Adipocyte (in vitro differentiated cells): Measurements from ENCODE around the gene EVPL.

Experiments used
- DNase-seq: peaks from one replicate; pipeline ENCODE4 v3.0.0-alpha.2; 2015; ENCODE audit warnings: low read depth
- H3K27me3 ChIP-seq: replicated peaks from 2 replicates; pipeline ENCODE4 v1.7.0; 2013; ENCODE audit warnings: mild to moderate bottlenecking, low read length, moderate library complexity; ENCODE audit not compliant: control insufficient read depth, insufficient read depth
- H3K36me3 ChIP-seq: 2 replicates; pipeline ENCODE4 v1.7.0; 2013; ENCODE audit warnings: low read length, mild to moderate bottlenecking, moderate library complexity; ENCODE audit not compliant: control insufficient read depth, insufficient read depth, severe bottlenecking
- H3K4me1 ChIP-seq: 2 replicates; pipeline ENCODE4 v1.7.0; 2013; ENCODE audit warnings: mild to moderate bottlenecking, low read length, moderate library complexity; ENCODE audit not compliant: control insufficient read depth, insufficient read depth
- H3K4me3 ChIP-seq: 2 replicates; pipeline ENCODE4 v1.7.0; 2013; ENCODE audit warnings: mild to moderate bottlenecking, low read length, moderate library complexity
- H3K9ac ChIP-seq: 2 replicates; pipeline ENCODE4 v1.7.0; 2013; ENCODE audit warnings: mild to moderate bottlenecking, low read length, moderate library complexity
- H3K9me3 ChIP-seq: 2 replicates; pipeline ENCODE4 v1.7.0; 2013; ENCODE audit warnings: mild to moderate bottlenecking, low read length, moderate library complexity; ENCODE audit not compliant: control insufficient read depth

Gene EVPL

DNA sequence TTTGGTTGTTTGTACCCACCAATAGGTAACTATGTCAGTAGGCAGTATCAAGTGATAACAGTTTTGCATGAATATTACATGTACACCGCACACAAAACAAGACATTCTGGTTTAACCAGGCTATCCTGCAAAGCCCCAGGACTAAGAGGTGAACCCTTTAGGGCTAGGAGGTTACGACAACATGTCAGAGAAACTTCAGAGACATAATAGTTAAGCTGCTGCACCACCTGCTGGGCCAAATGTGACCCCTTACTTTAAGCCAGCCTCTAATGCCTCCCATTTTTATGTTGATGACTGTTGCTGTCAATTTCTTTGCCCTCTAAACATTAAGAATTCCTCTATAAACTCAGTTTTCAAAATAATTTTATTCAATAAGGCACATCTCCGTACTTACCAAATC, 29.8 kb upstream of the EVPL start:
- Histone ChIP-seq H3K27me3 (no peaks in the 10 kb centered on the region), H3K36me3 (peaks cover 80% of the 10 kb centered on the region), H3K4me1 (peaks cover 5% of the 10 kb centered on the region), H3K9me3 (no peaks in the 10 kb centered on the region), H3K9ac (no peak overlapping the region), H3K4me3 (no peak overlapping the region)
- DNase-seq: no peak

DNA sequence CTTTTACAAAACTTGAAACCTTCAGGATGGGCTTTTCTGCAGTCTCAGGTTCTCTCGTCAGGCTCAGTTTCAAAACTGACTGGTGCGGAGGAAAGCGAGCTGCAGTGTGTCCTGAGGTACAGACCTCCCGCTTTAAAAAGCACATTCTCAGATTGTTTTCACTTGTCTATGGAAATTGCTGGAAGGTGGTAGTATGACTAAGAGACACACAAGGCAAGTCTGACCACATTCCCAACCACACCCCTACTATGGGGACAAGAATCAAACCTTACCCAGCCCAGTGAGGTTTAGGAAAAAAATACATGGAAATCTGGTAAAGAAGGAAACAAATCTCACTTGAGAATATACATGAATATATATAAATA, 27.0 kb upstream of the EVPL start:
- no peaks in the 10 kb centered on the region for H3K27me3 ChIP-seq
- peaks cover 78% of the 10 kb centered on the region for H3K36me3 ChIP-seq
- H3K9ac ChIP-seq: no peak overlapping the region
- no peaks in the 10 kb centered on the region for H3K9me3 ChIP-seq
- H3K4me3 ChIP-seq: peak overlapping the region; percentile 36
- peaks cover 9% of the 10 kb centered on the region for H3K4me1 ChIP-seq
- DNase-seq: no peak

DNA sequence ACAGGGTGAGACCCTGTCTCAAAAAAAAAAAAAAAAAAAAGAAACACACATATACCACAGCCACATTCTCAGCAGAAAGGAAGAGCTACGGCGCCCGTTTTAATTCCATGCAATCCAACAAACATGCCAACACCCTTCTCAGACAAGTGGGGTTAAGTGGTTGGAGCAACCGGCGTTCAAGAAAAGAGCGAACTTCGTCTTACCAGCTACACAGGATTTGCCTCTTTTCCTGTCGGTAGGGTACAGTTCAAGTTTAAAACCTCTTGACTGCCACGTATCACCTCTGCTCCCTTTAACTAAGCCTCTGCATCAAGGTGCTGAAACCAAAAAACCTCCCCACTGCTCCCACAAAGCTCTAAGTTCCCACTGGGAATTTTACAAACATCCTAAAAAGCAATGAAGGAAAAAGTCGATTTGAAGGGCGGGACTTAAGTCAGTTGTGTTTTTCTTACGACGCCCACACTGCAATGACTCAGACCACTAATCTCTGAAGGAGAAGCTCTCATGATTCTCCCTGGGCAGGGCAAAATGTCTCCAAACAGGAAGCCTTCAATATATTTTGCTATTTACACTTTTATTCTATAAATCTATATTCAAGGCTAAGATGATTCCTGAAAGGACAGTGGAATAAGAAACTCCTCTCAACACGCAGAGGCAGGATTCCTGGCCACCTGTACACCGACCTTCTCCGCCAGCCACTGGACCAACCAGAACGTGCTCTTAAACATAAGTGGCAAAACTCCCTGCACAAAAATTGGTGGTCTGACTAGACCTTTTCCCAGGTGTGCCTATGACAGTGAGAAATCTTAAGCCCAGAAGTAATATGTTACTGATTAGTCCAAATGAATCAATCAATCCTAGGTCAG, 26.4 kb upstream of the EVPL start:
- DNase-seq: peak; percentile 64
- Histone ChIP-seq H3K4me1 (peaks cover 9% of the 10 kb centered on the region), H3K9me3 (no peaks in the 10 kb centered on the region), H3K36me3 (peaks cover 78% of the 10 kb centered on the region), H3K9ac (no peak overlapping the region), H3K4me3 (peak overlapping the region; percentile 36), H3K27me3 (no peaks in the 10 kb centered on the region)

DNA sequence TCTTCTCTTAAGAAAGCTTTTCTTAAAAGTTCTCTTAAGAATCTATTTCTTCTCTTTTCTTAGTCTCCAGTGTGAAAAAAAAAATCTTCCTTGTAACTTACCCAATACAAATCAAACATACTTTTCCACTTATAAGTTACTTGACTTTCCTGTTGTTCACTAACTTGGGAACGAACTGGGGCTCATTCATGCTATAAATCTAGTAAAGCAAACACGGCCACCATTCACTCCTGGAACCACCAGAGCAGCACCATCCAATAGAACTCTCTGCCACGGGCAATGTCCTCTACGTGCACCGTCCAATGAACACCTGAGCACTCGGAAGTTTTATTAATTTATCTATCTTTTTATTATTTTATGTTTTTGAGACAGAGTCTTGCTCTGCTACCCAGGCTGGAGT, 24.5 kb upstream of the EVPL start:
- no peak overlapping the region for H3K4me3 ChIP-seq
- H3K9ac ChIP-seq: no peak overlapping the region
- peaks cover 9% of the 10 kb centered on the region for H3K4me1 ChIP-seq
- DNase-seq: no peak
- no peaks in the 10 kb centered on the region for H3K9me3 ChIP-seq
- no peaks in the 10 kb centered on the region for H3K27me3 ChIP-seq
- peaks cover 77% of the 10 kb centered on the region for H3K36me3 ChIP-seq

DNA sequence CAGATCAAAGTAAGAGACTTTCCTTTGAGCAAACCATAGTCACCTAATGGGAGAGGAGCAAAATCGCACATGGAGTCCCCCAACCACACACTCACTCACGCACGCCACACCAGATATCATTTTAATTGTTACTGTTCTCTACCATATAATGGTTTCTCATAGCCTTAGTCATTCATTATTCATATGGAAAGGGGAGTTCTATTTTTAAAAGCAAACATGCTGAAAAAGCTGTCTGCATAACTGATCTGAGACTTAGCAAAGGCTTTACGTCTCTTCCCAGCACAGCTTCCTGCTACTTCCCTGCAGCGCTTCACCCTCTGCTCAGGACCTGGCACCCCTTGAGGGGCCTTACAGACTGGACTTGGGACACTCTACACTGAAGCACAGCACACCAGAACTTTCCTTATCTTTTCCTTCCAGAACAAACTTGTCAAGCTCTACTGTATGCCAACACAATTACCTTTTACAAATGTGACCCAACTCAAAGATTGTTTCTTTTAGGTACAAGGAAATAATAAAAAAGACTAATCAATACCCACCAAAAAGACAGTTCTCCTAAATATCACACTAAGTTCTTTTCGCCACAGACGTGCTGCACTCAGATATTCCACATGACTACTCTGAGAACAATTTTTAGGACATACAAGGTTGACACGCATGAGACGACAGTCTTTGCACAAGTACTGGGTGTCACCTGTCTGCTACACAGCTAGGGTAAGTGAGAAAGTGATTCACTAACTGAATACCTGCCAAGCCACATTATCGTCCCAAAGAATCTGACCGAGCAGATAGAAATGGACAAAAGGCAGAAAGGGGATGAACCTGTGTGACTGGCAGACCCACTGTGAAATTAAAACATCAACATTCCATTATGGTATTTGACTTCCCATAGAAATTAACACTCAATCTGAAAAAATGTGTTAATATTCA, 23.7 kb upstream of the EVPL start:
- Histone ChIP-seq H3K9ac (no peak overlapping the region), H3K36me3 (peaks cover 77% of the 10 kb centered on the region), H3K9me3 (no peaks in the 10 kb centered on the region), H3K4me3 (no peak overlapping the region), H3K4me1 (peaks cover 9% of the 10 kb centered on the region), H3K27me3 (no peaks in the 10 kb centered on the region)
- no peak for DNase-seq

DNA sequence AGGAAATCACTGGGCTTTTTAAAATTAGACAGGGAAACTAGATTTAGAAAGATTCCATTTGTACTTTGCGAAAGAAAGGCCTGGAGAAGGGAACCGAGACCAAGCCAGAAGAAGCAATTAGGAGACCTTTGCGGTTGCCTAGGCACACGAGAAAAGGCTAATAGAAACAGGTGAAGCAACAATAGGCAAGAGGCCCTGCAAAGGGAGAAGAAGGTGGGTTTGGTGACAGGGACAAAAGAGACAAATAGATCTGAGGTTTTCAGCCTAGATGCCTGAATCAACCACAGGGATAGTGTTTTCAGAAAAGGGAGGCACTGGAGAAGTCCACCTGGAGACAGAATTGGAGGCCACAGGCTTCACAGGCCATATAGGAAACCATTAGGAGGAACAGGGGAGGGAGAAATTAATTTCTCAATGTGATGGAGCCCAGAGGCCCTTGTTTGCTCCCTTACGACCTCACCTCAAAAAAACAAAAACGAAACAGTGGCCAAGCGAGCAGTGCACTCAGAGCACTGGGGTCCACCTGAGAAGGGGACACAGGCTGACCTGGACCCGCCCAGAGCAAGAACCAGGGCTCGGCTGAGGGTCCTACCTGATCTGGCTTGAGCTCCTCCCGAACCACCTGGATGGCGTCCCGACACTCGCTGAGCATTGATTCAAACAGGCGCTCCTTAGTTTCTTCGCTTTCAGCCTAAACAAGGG, 22.9 kb upstream of the EVPL start:
- H3K36me3 ChIP-seq: peaks cover 78% of the 10 kb centered on the region
- no peak overlapping the region for H3K9ac ChIP-seq
- no peaks in the 10 kb centered on the region for H3K9me3 ChIP-seq

DNA sequence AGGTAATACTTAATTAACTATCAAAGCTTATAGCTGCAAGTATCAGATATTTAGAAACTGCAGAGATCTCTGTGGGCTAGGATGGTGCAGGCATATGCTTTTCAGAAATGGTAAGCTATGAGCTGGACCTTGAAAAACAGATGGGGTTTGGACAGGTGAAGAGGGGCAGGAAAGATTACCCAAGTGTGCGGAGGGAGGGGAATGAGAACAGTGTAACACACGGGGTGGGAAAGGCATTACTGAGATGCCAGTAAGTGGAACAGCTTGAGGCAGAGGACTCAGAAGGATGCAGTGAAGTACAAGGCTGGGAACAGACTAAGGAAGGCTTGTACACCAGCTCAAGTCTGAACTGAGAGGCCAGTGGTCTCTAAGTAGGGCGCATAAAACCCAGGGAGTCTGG, 22.1 kb upstream of the EVPL start:
- Histone ChIP-seq H3K9ac (no peak overlapping the region), H3K36me3 (peaks cover 80% of the 10 kb centered on the region), H3K27me3 (no peaks in the 10 kb centered on the region), H3K9me3 (no peaks in the 10 kb centered on the region), H3K4me1 (peaks cover 9% of the 10 kb centered on the region), H3K4me3 (no peak overlapping the region)
- DNase-seq: no peak

More for the DNA sequence above, 22.9 kb upstream of the EVPL start:
- DNase-seq: no peak
- H3K27me3 ChIP-seq: no peaks in the 10 kb centered on the region
- no peak overlapping the region for H3K4me3 ChIP-seq
- H3K4me1 ChIP-seq: peaks cover 9% of the 10 kb centered on the region

DNA sequence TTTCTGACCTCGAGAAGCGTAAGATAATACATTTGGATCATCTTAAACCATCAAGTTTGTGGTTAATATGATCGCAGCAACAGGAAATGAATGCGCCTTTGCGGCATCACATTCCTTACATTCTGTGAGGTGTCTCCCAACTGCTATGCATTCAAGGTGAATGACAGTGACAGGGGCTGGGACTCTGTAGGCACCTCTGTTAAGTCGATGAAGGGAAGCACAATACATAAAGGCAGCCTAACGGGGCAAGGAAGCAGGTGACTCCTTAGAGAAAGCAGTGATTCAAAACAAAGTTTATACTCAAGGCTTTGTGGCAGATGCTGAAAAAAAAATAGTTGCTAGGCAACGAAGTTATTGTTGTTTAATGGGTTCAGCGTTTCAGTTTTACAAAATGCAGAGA, 21.6 kb upstream of the EVPL start:
- no peak for DNase-seq
- H3K4me1 ChIP-seq: peaks cover 5% of the 10 kb centered on the region
- no peaks in the 10 kb centered on the region for H3K9me3 ChIP-seq
- no peak overlapping the region for H3K9ac ChIP-seq
- no peak overlapping the region for H3K4me3 ChIP-seq
- H3K36me3 ChIP-seq: peaks cover 80% of the 10 kb centered on the region
- H3K27me3 ChIP-seq: no peaks in the 10 kb centered on the region

DNA sequence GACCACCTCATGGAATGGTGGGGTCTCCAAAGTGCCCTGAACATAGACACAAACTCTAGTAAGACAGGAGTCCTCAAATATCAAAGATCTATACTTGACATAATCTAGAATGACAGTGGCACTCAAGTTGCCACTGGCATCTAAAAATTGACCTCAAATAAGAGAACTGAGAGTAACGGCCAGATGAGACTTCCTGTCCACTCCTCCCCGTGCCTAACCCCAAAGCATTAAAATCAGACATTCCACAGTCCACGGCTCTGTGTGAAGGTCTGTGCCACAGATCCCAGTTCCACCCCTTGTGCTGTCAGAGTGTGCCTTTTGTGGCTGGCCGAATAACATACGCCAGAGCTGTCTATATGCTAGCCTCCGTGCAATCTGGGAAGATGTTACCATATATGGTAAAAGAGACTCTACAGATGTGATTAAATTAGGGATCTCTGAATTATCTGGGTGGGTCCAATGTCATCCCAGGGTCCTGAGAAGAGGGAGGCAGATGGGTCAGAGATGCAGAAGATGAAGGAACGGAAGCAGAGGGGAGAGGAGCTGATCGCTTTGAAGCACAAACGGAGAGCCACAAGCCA, 21.0 kb upstream of the EVPL start:
- peaks cover 4% of the 10 kb centered on the region for H3K4me1 ChIP-seq
- peaks cover 84% of the 10 kb centered on the region for H3K36me3 ChIP-seq
- no peaks in the 10 kb centered on the region for H3K27me3 ChIP-seq
- no peaks in the 10 kb centered on the region for H3K9me3 ChIP-seq
- no peak for DNase-seq
- no peak overlapping the region for H3K9ac ChIP-seq
- no peak overlapping the region for H3K4me3 ChIP-seq

DNA sequence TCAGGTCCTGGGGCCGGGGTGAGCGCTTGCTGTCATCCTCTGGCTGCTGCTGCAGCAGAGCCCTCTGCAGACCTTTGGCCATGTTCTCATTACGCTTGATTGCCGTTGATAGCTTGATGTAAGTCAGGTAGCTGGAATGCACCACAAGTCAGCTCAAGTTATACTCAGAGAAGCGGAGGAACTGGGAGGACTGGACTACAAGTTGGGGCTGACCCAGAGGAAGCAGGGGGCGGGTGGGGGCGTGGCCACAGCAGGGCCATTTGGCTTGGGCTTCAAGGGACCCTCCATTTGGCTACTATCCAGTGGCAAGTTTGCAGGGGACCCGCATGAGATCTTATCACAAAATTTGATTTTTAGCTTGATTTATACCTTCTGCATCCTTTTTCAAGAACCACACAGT, 19.0 kb upstream of the EVPL start:
- Histone ChIP-seq H3K9ac (no peak overlapping the region), H3K36me3 (peaks cover 98% of the 10 kb centered on the region), H3K27me3 (no peaks in the 10 kb centered on the region), H3K4me1 (peaks cover 4% of the 10 kb centered on the region), H3K4me3 (no peak overlapping the region), H3K9me3 (no peaks in the 10 kb centered on the region)
- DNase-seq: no peak
